DMS79 (cell line): Measurements from ENCODE around the gene SAP130.

Source experiments
- DNase-seq: peaks from one replicate; lab custom pipeline; 2025; lab: John Stamatoyannopoulos, UW

SAP130 gene

GRCh38 chr2:128026448-128027277, 1.2 kb downstream of the SAP130 start:
- DNase-seq, result no peak

- DNase-seq, result no peak
Observed at GRCh38 chr2:128024816-128025215, 3.0 kb downstream of the SAP130 start.

- no peak for DNase-seq
Observed at GRCh38 chr2:128017561-128017960, 10.3 kb downstream of the SAP130 start.

- no peak for DNase-seq
Observed at GRCh38 chr2:128016620-128017019, 11.2 kb downstream of the SAP130 start.

- no peak for DNase-seq
Observed at GRCh38 chr2:128012698-128013097, 15.2 kb downstream of the SAP130 start.

GRCh38 chr2:128008074-128008672, 19.7 kb downstream of the SAP130 start:
- DNase-seq, result no peak

GRCh38 chr2:128004509-128004908, 23.4 kb downstream of the SAP130 start:
- no peak for DNase-seq

- no peak for DNase-seq
Observed at GRCh38 chr2:128003463-128003862, 24.4 kb downstream of the SAP130 start.

GRCh38 chr2:127996160-127996559, 31.7 kb downstream of the SAP130 start:
- no peak for DNase-seq

GRCh38 chr2:127995725-127996124, 32.1 kb downstream of the SAP130 start:
- DNase-seq, result no peak

- DNase-seq, result no peak
Observed at GRCh38 chr2:127993659-127994058, 34.2 kb downstream of the SAP130 start.

- DNase-seq, result no peak
Observed at GRCh38 chr2:127991742-127992141, 36.1 kb downstream of the SAP130 start.

GRCh38 chr2:127986548-127987079, 41.2 kb downstream of the SAP130 start:
- DNase-seq, result no peak

- DNase-seq, result no peak
Observed at GRCh38 chr2:127985735-127986134, 42.1 kb downstream of the SAP130 start.

- DNase-seq, result no peak
Observed at GRCh38 chr2:127985026-127985734, 42.7 kb downstream of the SAP130 start.

GRCh38 chr2:127984551-127984950, 43.3 kb downstream of the SAP130 start:
- DNase-seq, result no peak

- no peak for DNase-seq
Observed at GRCh38 chr2:127969446-127969845, 58.4 kb downstream of the SAP130 start.

GRCh38 chr2:127968610-127969339, 59.1 kb downstream of the SAP130 start:
- no peak for DNase-seq

GRCh38 chr2:127961729-127962128, 66.1 kb downstream of the SAP130 start:
- DNase-seq, result no peak

- DNase-seq, result no peak
Observed at GRCh38 chr2:127957240-127957639, 70.6 kb downstream of the SAP130 start.

- DNase-seq, result no peak
Observed at GRCh38 chr2:127954857-127955256, 73.0 kb downstream of the SAP130 start.

GRCh38 chr2:127953849-127954248, 74.0 kb downstream of the SAP130 start:
- no peak for DNase-seq
